C4-2B (cell line): ENCODE data around the gene QDPR.

ENCODE experiments used
- H3K27ac ChIP-seq: fragments of 450-650 bp; 2 replicates; pipeline ENCODE4 v1.5.1; 2017
- CTCF ChIP-seq: fragments of 450-650 bp; conservative IDR thresholded peaks from 2 replicates; pipeline ENCODE4 v1.5.1; 2017; ENCODE audit warnings: mild to moderate bottlenecking
- ZFX ChIP-seq: fragments of 450-650 bp; IDR thresholded peaks from 2 replicates; pipeline ENCODE4 v1.6.1; 2017

QDPR gene

GRCh38 chr4:17526695-17527477 is 15.0 kb upstream of the QDPR start:
- no peak overlapping the region for H3K27ac ChIP-seq
- TF ChIP-seq ZFX (no peak), CTCF (no peak)

GRCh38 chr4:17523662-17524061 is 11.8 kb upstream of the QDPR start:
- H3K27ac ChIP-seq: no peak overlapping the region
- no peak for TF ChIP-seq CTCF
- no peak for TF ChIP-seq ZFX

- no peak overlapping the region for H3K27ac ChIP-seq
- TF ChIP-seq CTCF (no peak), ZFX (no peak)
These were observed 9.7 kb upstream of the QDPR start for GRCh38 chr4:17521595-17521994.

GRCh38 chr4:17517664-17518063 is 5.8 kb upstream of the QDPR start:
- no peak for TF ChIP-seq ZFX
- no peak for TF ChIP-seq CTCF
- H3K27ac ChIP-seq: no peak overlapping the region

GRCh38 chr4:17516980-17517379 is 5.1 kb upstream of the QDPR start:
- no peak overlapping the region for H3K27ac ChIP-seq
- TF ChIP-seq CTCF: no peak
- no peak for TF ChIP-seq ZFX

- TF ChIP-seq CTCF (no peak), ZFX (no peak)
- H3K27ac ChIP-seq: no peak overlapping the region
These were observed 3.8 kb upstream of the QDPR start for GRCh38 chr4:17515445-17516407.

- TF ChIP-seq CTCF (no peak), ZFX (no peak)
- H3K27ac ChIP-seq: no peak within 1 kb of the TSS
These were observed 3.0 kb upstream of the QDPR start, which contains the start of gene CLRN2 for GRCh38 chr4:17514865-17515264. CLRN2 (plus strand) TSS chr4:17515165; CDS start chr4:17515267, 102 bp downstream.
